HEK293 (cell line): Measurements from ENCODE around the gene NEK2.

Source experiments
- CTCF ChIP-seq: fragments of 450-650 bp; formaldehyde crosslinking; IDR thresholded peaks from 2 replicates; pipeline ENCODE4 v1.5.1; 2016; ENCODE audit warnings: missing biosample characterization, missing genetic modification characterization
- IKZF3 ChIP-seq: fragments of 450-650 bp; IDR thresholded peaks from 2 replicates; pipeline ENCODE4 v1.5.0; 2018; ENCODE audit warnings: missing biosample characterization, mild to moderate bottlenecking, missing genetic modification characterization, moderate library complexity
- PATZ1 ChIP-seq: fragments of 450-650 bp; formaldehyde crosslinking; IDR thresholded peaks from 2 replicates; pipeline ENCODE4 v1.5.1; 2016; ENCODE audit warnings: missing biosample characterization, missing genetic modification characterization
- PRDM10 ChIP-seq: fragments of 450-650 bp; formaldehyde crosslinking; IDR thresholded peaks from 2 replicates; pipeline ENCODE4 v1.5.1; 2016; ENCODE audit warnings: missing biosample characterization, missing genetic modification characterization
- ZEB2 ChIP-seq: fragments of 450-650 bp; formaldehyde crosslinking; IDR thresholded peaks from 2 replicates; pipeline ENCODE4 v1.5.1; 2016; ENCODE audit warnings: missing biosample characterization, missing genetic modification characterization
- ZNF214 ChIP-seq: fragments of 450-650 bp; formaldehyde crosslinking; IDR thresholded peaks from 2 replicates; pipeline ENCODE4 v1.5.1; 2017; ENCODE audit warnings: missing biosample characterization, mild to moderate bottlenecking, missing genetic modification characterization, borderline replicate concordance
- ZNF350 ChIP-seq: fragments of 450-650 bp; formaldehyde crosslinking; IDR thresholded peaks from 2 replicates; pipeline ENCODE4 v1.5.0; 2017; ENCODE audit warnings: missing biosample characterization, mild to moderate bottlenecking, missing genetic modification characterization
- ZNF560 ChIP-seq: fragments of 450-650 bp; formaldehyde crosslinking; IDR thresholded peaks from 2 replicates; pipeline ENCODE4 v1.5.1; 2017; ENCODE audit warnings: missing biosample characterization, missing genetic modification characterization, borderline replicate concordance
- ZNF626 ChIP-seq: fragments of 450-650 bp; sonication (Bioruptor Pico); formaldehyde crosslinking; IDR thresholded peaks from 2 replicates; pipeline ENCODE4 v1.5.1; 2018; ENCODE audit warnings: missing biosample characterization, missing genetic modification characterization, inconsistent platforms
- ZNF692 ChIP-seq: fragments of 450-650 bp; formaldehyde crosslinking; IDR thresholded peaks from 2 replicates; pipeline ENCODE4 v1.5.1; 2016; ENCODE audit warnings: missing biosample characterization, missing genetic modification characterization
- ZSCAN16 ChIP-seq: fragments of 450-650 bp; formaldehyde crosslinking; IDR thresholded peaks from 2 replicates; pipeline ENCODE4 v1.5.1; 2016; ENCODE audit warnings: missing biosample characterization, missing genetic modification characterization

- no peak for TF ChIP-seq PATZ1 (tag by site-specific recombination)
- TF ChIP-seq ZNF626 (tag by site-specific recombination): no peak
- TF ChIP-seq ZNF214: no peak
- TF ChIP-seq ZNF560 (tag by site-specific recombination): no peak
- no peak for TF ChIP-seq ZNF692 (tag by site-specific recombination)
- TF ChIP-seq ZSCAN16 (tag by site-specific recombination): no peak
- TF ChIP-seq CTCF (tag by site-specific recombination): no peak
- TF ChIP-seq ZEB2 (tag by site-specific recombination): no peak
- no peak for TF ChIP-seq PRDM10 (tag by site-specific recombination)
- TF ChIP-seq IKZF3 (tag by site-specific recombination): no peak
- no peak for TF ChIP-seq ZNF350 (tag by site-specific recombination)
These were observed 34.2 kb downstream of the NEK2 start for GRCh38 chr1:211641044-211641800.
